ENCODE measurements around the gene CCL24. TPM values are rescaled to one million over a fixed set of nuclear protein-coding genes. Genes with fewer than 3 reads are reported as not detected.
A peak's percentile ranks its signal among the peaks of the same experiment; 100 is the strongest.
"Not testable (repeated sequence)": the region's sequence is repeated elsewhere in the genome, so short reads cannot be mapped to it uniquely, and the experiment has no call there.

Gene CCL24
- total RNA-seq, 1 donor from 2014 or later: not detected

- no peaks in the 10 kb centered on the region for H3K36me3 ChIP-seq
- peak overlapping the region; percentile 44 for H3K27ac ChIP-seq (replicated peaks)
- DNase-seq: peak; percentile 21
- TF ChIP-seq CTCF (IDR thresholded peaks at IDR 0.05; ENCODE audit: borderline replicate concordance): no peak
- H3K4me3 ChIP-seq: no peak overlapping the region
- H3K9me3 ChIP-seq (replicated peaks): no peaks in the 10 kb centered on the region
- intact Hi-C loops (cut with micrococcal nuclease): no loop called here
- H3K27me3 ChIP-seq (ENCODE audit: low read depth): peaks cover 4% of the 10 kb centered on the region
- H3K4me1 ChIP-seq: no peaks in the 10 kb centered on the region
Measured at GRCh38 chr7:75789361-75789924, 24.2 kb downstream of the CCL24 start.

- DNase-seq; H3K9me3 ChIP-seq (replicated peaks); H3K4me3 ChIP-seq; H3K27me3 ChIP-seq (ENCODE audit: low read depth); H3K36me3 ChIP-seq; H3K27ac ChIP-seq (replicated peaks); intact Hi-C loops (cut with micrococcal nuclease); H3K4me1 ChIP-seq: not testable (repeated sequence)
Measured at GRCh38 chr7:75788154-75788847, 25.3 kb downstream of the CCL24 start.

DNA sequence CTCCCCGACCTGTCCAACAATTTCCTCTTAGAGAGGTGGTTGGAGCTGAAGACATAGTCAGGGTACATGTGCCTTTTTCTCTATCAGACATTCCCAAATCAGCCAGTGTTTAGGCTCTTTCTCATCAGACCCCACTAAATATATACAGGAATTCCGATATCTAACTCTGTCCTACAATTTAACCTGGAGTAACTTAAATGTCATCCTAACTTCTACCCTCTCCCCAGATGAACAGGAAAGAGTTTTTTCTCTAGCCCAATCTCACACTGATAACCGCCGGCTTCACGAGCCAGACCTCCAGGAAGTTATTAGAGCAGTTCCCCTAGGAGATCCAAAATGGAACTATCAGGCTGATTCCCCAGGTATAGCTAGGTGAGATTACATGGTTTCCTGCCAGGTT is 30.5 kb downstream of the CCL24 start:
- H3K9me3 ChIP-seq (replicated peaks); H3K4me3 ChIP-seq; DNase-seq; H3K27ac ChIP-seq (replicated peaks); H3K4me1 ChIP-seq; intact Hi-C loops (cut with micrococcal nuclease); H3K36me3 ChIP-seq: not testable (repeated sequence)
- H3K27me3 ChIP-seq (ENCODE audit: low read depth): peaks cover 15% of the 10 kb centered on the region

- H3K9me3 ChIP-seq (replicated peaks); intact Hi-C loops (cut with micrococcal nuclease); H3K36me3 ChIP-seq; DNase-seq; H3K4me1 ChIP-seq; H3K4me3 ChIP-seq; H3K27ac ChIP-seq (replicated peaks): not testable (repeated sequence)
- peaks cover 15% of the 10 kb centered on the region for H3K27me3 ChIP-seq (ENCODE audit: low read depth)
Measured at GRCh38 chr7:75780647-75781273, 32.8 kb downstream of the CCL24 start.

DNA sequence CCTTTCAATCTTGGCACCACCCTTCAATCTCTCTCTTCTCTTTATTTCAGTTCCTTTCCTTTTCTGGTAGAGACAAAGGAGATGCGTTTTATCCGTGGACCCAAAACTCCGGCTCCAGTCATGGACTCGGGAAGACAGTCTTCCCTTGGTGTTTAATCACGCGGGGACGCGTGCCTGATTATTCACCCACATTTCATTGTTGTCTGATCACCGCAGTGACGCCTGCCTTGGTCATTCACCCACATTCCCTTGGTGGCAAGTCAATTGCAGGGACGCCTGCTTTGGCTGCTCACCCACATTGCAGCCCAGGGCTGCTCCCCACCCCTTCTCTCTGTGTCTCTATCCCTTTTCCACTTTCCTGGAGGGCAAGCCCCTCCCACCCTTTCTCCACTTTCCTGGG is 34.1 kb downstream of the CCL24 start:
- H3K9me3 ChIP-seq (replicated peaks); H3K27ac ChIP-seq (replicated peaks); H3K4me3 ChIP-seq; DNase-seq; H3K4me1 ChIP-seq; H3K36me3 ChIP-seq; intact Hi-C loops (cut with micrococcal nuclease): not testable (repeated sequence)
- H3K27me3 ChIP-seq (ENCODE audit: low read depth): peaks cover 15% of the 10 kb centered on the region

GRCh38 chr7:75779035-75779434 is 34.6 kb downstream of the CCL24 start:
- H3K4me3 ChIP-seq; H3K4me1 ChIP-seq; DNase-seq; intact Hi-C loops (cut with micrococcal nuclease); H3K36me3 ChIP-seq; H3K9me3 ChIP-seq (replicated peaks); H3K27ac ChIP-seq (replicated peaks): not testable (repeated sequence)
- peaks cover 15% of the 10 kb centered on the region for H3K27me3 ChIP-seq (ENCODE audit: low read depth)

DNA sequence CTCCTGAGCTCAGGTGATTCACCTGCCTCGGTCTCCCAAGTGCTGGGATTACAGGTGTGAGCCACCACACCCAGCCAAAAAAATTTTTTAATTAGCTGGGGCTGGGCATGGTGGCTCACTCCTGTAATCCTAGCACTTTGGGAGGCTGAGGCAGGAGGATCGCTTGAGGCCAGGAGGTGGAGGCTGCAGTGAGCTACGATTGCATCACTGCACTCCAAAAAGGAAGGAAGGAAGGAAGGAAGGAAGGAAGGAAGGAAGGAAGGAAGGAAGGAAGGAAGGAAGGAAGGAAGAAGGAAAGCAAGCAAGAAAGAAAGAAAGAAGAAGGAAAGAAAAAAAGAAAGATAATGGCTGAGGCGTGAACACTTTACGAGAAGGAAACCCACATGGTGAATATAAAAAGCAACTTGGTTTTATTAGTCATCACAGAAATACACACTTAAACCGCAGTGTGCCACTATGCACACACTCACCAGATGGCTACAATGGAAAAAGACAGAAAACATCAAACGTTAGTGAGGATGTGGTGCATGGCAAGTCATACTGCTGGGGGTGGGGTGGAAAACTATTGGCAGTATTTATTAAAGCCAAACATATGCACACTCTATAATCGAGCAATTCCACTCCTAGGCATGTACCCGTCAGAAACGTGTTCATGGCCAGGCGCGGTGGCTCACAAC is 37.2 kb downstream of the CCL24 start:
- Histone ChIP-seq H3K4me1 (no peaks in the 10 kb centered on the region), H3K27ac (replicated peaks) (no peak overlapping the region), H3K4me3 (no peak overlapping the region), H3K27me3 (ENCODE audit: low read depth) (peaks cover 15% of the 10 kb centered on the region), H3K9me3 (replicated peaks) (no peaks in the 10 kb centered on the region), H3K36me3 (no peaks in the 10 kb centered on the region)
- DNase-seq: no peak
- intact Hi-C loops (cut with micrococcal nuclease): no loop called here
- TF ChIP-seq CTCF (IDR thresholded peaks at IDR 0.05; ENCODE audit: borderline replicate concordance): no peak

DNA sequence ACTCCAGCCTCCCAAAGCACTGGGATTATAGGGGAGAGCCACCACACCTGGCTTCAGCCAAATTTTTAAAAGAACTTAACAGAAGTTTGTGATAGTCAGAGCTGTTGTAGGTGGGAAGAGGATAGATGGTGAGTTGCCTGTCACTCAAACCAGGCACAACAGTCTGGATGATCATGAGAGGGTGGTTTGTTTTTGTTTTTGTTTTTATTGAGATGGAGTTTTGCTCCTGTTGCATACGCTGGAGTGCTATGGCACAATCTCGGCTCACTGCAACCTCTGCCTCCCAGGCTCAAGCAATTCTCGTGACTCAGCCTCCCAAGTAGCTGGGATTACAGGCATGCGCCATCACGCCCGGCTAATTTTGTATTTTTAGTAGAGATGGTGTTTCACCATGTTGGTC is 39.6 kb downstream of the CCL24 start:
- H3K27ac ChIP-seq (replicated peaks); intact Hi-C loops (cut with micrococcal nuclease); H3K4me1 ChIP-seq; H3K4me3 ChIP-seq; DNase-seq; H3K9me3 ChIP-seq (replicated peaks); H3K36me3 ChIP-seq; H3K27me3 ChIP-seq (ENCODE audit: low read depth): not testable (repeated sequence)
